Superior temporal gyrus (tissue), 1 donor: ENCODE results near the gene HEMK1.

Experiments used
- DNase-seq: peaks from one replicate; pipeline ENCODE4 v3.0.0-alpha.2; 2016; ENCODE audit errors: extremely low spot score

Gene HEMK1

GRCh38 chr3:50612970-50613846, 43.9 kb downstream of the HEMK1 start:
- no peak for DNase-seq

GRCh38 chr3:50615190-50615589, 45.9 kb downstream of the HEMK1 start:
- no peak for DNase-seq

- DNase-seq, result peak; percentile 90
Observed at GRCh38 chr3:50616003-50616769, 46.9 kb downstream of the HEMK1 start.

DNA sequence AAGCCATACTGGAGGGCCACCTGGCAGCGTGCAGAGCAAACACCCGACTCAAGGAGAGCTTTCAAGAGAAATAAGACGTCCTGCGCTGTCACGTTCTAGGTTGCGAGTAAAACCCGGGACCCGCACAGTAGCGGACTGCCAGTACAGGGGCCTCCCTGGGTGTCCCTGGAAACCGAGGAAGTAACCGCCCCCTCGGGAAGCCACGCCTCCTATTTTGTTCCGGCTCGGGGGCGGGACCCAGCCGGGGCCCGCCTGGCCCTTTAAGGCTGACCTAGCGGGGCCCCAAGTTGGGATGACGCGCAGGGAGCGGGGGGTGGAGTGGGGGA, 47.4 kb downstream of the HEMK1 start:
- peak; percentile 84 for DNase-seq

DNA sequence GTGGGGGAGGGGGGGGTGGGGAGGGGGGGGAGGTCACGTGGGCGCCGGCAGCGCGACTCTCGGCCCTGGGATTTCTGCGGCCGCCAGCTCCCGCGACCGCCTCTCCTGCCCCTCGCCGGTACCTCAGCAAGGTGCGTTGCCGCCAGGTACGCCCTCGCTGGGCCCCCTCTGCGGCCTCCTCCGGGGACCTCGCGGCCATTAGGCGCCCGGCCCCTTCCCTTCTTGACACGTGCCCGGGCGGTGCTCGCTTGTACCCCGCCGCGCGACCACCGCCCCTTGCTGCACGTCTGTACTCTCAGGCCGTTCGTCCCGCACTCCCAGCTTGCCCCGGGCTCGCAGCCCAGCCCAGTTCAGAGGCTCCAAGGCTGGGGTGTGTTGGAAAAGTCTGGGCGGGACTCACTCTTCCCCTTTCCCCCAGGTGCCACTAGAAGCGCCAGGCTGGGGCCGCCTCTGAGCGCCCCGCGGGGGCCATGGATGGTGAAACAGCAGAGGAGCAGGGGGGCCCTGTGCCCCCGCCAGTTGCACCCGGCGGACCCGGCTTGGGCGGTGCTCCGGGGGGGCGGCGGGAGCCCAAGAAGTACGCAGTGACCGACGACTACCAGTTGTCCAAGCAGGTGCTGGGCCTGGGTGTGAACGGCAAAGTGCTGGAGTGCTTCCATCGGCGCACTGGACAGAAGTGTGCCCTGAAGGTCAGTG, 47.9 kb downstream of the HEMK1 start, which contains the start of gene MAPKAPK3:
Gene MAPKAPK3 (plus strand): TSS at position 56 of the 696 bp plus-strand sequence. CDS start 415 bp downstream, at position 471.
- DNase-seq, result no peak

- DNase-seq, result no peak
Observed at GRCh38 chr3:50617911-50618481, 48.7 kb downstream of the HEMK1 start.

GRCh38 chr3:50620420-50620819, 51.1 kb downstream of the HEMK1 start:
- no peak for DNase-seq

- no peak for DNase-seq
Observed at GRCh38 chr3:50620820-50621219, 51.5 kb downstream of the HEMK1 start.

DNA sequence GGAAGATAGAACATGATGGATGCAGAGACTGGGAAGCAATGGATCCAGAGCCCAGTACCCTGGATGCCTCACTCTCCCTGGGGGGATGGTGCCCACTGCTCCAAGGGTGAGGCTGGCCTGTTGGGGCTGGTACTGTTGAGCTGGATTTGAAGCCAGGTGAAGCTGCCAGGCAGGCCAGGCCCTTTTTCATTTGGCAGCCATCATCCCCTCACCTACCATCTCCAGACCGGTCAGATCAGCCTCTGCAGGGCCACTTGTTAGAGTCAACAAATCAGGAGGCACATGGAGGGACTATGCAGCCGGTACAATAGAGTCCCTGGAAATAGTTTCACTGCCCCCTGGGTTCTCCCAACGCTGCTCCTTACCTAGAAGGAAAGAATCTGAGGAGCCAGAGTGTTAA, 53.6 kb downstream of the HEMK1 start:
- no peak for DNase-seq

GRCh38 chr3:50623840-50624474, 54.6 kb downstream of the HEMK1 start:
- no peak for DNase-seq

DNA sequence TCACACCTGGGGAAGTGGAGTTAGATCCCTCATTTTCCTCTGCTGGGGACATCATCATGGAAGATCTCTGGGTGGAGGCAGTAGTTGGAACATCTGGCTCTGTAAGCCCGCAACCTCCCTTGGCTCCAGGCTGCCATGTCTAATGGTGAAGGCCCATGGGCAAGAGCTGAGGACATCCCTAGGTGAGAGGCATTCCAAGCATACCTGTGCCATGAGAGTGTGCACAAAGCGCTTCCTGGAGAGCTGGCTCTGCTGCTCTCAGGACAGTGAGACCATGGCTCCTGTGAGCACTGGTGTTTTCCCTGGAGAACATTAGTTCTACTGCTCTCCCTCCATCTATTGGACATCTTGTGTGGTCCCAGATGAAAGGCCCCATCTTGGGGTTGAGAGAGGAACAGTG, 55.3 kb downstream of the HEMK1 start:
- no peak for DNase-seq

GRCh38 chr3:50625231-50626182, 56.2 kb downstream of the HEMK1 start:
- DNase-seq, result no peak

- no peak for DNase-seq
Observed at GRCh38 chr3:50626401-50626800, 57.1 kb downstream of the HEMK1 start.

- peak; percentile 69 for DNase-seq
Observed at GRCh38 chr3:50627407-50628051, 58.2 kb downstream of the HEMK1 start.

- DNase-seq, result no peak
Observed at GRCh38 chr3:50628601-50629000, 59.3 kb downstream of the HEMK1 start.

GRCh38 chr3:50630394-50630793, 61.1 kb downstream of the HEMK1 start:
- no peak for DNase-seq

- DNase-seq, result no peak
Observed at GRCh38 chr3:50630877-50631276, 61.6 kb downstream of the HEMK1 start.

DNA sequence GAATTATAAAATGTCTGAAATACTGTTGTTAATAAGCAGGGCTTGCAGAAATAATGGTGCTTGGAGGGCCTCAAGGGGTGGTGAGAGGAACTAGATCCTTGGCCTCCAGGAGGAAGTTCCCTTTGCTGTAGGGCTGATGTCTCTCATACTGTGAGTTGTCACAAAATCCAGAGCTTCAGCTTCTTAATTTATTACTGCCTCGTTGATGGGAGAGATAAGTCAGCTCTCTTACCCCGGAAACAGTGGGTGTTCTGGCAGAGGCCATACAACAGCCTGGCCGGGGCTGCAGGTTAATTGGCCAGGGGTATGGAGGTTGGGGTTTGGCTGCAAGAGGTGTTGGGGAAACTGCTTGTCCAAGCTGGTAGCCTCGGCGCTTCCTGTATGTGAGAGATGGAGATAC, 63.1 kb downstream of the HEMK1 start:
- no peak for DNase-seq

- DNase-seq, result no peak
Observed at GRCh38 chr3:50633230-50633790, 64.0 kb downstream of the HEMK1 start.

DNA sequence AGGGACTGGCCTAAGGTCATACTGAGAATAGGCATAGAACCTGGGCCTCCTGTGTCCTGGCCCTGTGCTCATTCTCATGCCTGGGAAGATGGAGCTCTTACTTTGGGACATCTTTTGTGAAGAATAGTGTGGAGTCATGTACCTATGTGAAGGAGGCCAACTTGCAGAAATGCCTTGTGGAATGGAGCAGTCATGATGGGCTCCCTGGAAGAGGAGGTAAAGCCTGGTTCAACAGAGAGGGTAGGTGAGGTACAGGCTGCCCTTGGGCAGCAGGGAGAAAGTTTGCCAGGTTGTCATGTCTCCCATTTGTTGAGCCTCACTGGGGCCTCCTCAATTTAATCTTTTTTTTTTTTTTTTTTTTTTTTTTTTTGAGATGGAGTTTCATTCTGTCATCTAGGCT, 65.7 kb downstream of the HEMK1 start:
- DNase-seq, result no peak
